ENCODE measurements around the gene MSANTD4.
"Not testable (repeated sequence)": the region's sequence is repeated elsewhere in the genome, so short reads cannot be mapped to it uniquely, and the experiment has no call there.

Gene MSANTD4

DNA sequence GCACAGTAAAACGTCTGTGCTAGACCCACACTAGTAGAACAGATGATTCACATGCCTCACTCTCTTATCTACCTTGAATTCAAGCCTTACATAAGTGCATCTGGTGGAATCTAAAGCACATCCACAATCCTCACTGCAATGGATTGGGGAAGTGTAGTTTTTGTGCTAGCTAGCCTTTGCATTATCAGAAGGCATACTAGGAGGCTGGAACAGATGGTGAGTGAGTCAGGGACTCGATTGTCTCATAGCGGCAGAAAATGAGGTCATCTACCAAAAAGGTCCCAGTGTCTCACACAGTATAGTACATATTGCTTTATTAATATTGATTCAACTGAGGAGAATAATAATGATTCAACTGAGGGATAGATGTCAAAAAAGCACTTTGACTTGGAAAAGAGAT lies 9.3 kb downstream of the MSANTD4 start:
- ATAC-seq: no peak

DNA sequence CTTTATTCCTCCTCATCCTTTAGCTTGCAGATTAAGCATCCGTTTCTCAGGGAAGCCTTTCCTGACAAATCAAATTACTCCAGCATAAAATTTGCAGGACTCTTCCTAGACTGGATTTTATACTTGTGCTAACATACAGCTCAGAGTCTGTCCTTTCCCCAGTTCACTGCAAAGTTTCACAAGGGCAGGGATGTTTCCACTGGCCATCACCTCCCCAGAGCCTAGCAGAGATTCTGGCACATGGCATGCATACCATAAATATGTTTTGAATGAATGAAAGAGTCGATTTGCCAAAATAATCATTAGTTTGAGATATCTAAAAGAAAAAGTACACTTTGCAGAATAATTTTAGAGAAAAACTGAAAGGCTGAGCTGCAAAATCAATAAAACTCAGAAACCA lies 10.6 kb downstream of the MSANTD4 start:
- no peak for ATAC-seq

DNA sequence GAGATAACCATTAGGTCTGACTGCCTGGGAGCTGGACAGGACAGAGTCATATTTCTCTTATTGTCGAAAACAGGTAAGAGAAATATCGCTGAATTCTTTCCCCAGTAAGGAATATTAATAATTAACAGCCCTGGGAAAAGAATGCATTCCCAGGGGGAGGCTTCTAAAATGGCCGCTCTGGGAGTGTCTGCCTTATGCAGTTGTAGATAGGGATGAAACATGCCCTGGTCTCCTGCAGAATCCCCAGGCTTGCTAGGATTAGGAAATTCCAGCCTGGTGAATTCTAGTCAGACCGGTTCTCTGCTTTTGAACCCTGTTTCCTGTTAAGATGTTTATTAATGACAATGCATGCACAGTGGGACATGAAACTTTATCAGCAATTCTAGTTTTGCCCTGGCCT lies 18.9 kb downstream of the MSANTD4 start:
- ATAC-seq: not testable (repeated sequence)

DNA sequence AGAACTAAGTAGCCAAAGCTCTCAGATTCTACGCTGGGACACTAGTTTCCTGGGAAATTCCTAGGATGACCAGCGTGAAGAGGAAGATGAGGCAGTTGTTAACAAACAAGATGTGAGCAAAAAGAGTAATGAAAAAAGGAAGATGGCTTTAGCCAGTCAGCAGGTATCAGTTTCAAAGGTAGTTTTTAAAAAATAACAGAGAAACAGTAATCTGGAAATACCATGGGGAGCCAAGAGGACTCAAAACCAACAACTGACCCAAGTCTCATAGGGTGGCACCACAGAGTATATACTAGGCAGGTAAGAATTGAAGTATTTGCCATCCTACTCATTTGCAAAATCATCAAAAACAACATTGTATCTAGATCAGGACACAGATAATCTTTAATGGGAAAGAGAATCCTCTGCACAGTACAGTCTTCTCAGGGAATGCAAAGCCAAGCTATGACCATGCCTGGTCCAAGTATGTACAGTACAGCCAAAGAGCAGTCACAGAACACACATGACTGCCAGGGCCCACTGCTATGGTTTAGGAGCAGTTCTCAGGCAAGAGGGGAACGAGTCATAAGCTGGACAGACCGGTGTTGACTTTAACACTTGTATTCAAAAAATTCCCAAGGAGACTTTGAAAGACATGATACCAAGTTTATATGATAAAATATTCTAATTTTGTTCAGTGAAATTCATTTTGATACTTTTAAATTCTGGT lies 20.6 kb downstream of the MSANTD4 start:
- ATAC-seq: no peak

DNA sequence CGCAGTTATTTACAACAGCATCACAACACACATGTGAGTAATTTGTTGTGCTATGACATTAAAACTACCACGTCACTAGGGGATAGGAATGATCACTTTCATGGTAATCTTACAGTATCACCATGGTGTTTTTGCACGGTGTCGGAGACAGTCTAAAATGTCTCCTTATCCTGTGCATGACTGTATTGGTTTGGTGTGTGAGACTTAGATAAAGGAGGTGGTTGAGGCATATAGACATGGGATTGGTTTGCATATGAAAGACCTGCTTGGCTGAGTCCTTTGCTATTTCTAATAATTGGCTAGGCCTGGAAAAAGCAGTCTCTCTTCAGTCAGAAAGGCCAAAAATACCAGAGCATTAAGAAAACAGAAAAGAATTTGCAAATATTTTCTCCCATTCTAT lies 30.2 kb downstream of the MSANTD4 start:
- no peak for ATAC-seq

DNA sequence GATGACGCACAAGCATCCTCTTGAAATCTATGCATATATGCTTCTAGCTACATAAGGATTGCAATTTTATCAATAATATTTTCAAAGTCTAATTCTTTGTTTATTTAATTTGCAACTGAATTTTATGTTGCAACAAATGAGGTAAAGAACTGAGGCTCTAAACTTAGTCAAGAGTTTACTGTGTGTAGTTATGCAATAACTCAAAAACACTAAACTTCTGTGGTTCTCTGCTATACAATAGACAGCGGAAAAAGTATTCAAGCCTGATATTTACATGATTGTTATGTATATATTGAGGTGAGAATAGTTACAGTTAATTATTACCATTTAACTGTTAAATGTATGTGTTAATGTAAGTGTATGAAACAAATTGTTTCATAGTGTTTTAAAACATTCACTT lies 32.9 kb downstream of the MSANTD4 start:
- no peak for ATAC-seq

DNA sequence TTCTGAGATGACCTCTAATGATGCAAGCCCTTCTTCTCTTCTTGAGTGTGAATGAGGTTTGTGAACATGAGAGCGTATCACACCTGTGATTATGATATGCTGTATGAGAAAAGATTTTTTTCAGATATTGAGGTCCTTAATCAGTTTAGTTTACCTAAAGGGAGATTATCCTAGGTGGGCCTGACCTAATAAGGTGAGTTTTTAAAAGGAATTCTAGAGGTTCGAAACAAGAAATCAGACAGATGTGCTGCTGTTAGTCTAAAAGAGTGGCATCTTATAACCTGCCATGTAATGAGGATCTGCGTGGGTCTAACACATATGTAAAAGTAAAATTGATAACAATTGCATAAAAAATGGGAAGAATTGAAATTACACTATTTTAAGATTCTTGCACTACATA lies 33.8 kb downstream of the MSANTD4 start:
- no peak for ATAC-seq

DNA sequence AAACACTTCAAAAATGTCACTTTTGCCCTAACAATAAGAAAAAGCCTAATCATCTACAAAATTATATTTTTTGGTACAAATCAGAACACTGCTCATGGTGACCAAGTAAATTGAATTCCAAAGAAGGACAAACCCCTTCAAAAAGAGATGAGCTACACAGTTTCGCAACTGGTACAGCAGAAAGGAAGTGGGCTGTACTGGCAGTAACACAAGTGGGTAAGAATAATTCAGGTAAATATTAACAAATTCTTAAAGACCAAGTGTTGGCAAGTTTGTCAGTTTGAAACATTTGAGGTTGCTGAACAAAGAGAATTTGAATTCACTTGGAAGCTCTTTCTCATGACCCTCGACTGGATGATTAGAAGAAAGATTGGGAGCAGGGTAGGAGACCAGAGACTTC lies 35.5 kb downstream of the MSANTD4 start:
- no peak for ATAC-seq

DNA sequence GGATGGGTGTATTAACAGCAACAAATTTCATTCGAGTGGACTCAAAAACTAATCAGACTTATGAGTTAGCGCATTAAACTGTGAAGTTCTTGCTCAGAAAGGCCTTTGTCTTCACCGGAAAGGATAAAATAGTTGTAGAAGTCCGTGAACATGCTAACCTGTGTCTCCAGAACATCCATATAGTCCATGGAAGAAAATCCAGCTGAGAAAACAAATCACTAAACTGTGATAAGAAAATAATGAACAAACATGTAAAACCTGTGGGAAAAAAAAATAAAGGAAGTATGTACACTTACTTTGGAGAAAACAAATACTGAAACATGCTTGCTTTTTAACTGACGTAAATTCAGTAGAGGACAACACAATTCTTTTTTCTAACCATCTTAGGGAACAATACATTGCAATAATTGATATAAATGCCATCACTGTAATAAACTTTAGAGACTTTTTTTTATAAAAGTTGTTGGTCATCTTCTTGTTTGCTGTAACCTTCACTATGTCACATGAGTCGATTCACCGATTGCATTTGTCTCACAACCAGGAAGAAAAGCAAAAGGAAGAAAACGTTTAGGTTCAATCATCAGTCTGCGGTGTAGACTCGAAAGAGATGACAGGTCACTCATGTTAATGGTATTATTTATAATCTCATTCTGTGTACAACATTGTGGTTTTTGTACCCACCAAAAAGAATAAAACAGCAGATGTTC lies 41.9 kb downstream of the MSANTD4 start:
- no peak for ATAC-seq

DNA sequence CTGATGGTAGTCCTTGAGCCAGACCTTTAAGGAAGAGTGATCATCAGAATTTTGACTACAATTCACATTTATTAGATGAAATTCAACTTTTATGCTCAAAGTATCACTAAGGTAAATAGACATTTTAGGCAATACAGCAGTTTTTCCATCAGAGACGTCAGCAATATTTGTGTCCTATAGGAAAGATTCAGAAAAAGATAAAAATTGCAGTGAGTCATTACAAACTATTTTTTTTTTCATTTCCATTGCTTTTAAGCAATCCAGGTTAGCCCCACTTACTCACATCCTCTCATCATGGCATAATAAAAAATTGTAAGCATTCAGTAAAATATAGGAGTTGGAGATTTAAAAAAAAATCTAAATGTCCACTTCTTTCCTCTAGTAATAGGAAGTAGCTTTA lies 46.9 kb downstream of the MSANTD4 start:
- ATAC-seq: no peak

DNA sequence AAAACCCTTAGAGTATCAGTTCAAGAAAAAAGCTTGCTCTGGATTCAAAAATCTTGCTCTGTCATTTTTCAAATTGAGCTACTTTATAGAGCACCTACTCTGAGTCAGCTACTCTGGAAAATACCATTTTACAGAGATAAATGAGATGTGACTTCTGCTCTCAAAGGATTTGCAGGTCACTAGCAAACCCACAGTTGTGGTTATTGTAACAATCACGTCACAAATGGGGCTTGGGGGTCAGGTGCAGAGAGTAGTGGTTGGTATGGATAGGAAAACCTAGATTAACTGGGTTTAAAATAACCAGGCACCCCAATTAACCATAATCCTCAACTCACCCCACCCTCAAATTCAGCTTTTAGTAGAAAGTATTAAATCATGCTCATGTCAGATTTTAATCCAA lies 52.3 kb downstream of the MSANTD4 start:
- no peak for ATAC-seq

DNA sequence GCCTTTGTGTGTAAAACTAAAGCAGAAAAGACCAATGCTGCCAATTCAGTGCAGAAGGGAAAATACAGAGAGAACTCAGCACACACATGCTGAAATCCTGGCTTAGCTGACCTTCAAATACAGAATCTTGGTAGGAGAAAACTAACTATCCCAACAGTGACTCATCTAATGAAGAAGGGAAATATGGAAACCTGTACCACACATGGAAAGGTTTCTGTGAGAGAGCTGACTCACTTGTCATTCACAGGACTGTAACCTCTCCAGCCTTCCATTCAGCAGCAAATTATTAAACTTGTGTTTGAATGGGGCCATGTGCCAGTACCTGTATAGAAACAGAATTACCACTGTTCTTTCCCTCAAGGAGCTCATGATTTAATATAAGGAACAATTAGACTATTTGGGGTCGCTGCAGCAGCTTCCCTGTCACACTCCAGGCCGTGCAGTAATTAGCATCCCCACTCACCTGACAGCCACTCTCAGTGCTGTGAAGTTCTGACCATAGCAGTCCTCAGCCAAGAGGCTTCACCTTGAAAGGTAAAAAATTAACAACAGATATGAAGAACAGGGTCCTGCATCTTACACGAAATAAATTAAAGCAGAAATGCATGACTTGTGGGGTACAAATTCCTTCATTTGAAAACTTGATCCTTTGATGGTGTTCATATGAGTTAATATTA lies 53.9 kb downstream of the MSANTD4 start:
- no peak for ATAC-seq

DNA sequence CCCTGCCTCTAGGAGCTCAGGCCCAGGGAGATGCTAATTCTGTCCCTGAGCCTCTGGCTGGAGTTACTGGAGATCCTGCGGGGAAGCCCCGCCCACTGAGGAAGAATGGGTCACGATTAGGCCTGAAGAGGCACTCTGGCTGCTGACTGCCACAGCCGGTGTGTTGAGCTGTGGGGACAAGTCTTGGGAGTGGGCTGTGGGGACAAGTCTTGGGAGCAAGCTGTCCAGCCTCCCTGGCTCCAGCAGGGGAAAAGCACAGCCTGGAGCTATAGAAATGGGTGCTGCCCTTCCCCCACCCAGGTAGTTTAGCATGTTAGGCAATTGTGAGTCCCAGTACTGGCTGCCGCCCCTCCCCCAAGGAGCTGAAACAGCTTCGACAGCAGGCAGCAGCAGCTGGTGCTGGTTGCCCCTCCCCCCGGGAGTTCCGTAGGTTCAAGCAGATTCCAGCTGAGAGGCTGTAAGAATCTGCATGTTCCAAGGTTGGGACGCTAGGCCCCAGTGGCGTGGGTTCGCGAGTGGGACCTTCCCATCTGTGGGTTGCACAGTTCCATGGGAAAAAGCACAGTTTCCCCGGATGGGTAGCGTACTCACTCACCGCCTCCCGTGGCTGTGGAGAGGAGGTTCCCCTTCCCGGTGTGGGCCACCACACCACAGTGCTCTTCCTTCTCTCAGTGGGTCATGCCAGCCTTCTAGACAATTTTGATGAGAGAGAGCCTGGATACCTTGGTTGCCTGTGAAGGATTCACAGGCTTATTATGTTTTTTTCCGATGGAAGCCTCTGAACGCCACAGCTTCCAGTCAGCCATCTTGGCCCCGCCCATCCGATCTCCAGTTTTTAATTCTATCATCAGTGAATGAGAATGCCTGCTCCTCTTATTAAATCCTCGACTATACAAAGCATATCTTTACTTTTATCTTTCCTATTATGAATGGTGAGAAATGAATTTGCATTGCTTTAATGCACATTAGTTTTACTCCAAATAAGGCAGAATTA lies 61.5 kb downstream of the MSANTD4 start:
- ATAC-seq: no peak

Measured in activated CD4-positive, CD25-positive, alpha-beta regulatory T cell treated with anti-CD3 and anti-CD28 coated beads, Interleukin-2, amount 50 U/mL, for 24 hours (primary cell).